22Rv1 (cell line): ENCODE data around the gene UNC45B.
"Not testable (repeated sequence)": the region's sequence is repeated elsewhere in the genome, so short reads cannot be mapped to it uniquely, and the experiment has no call there.

Experiments used
- H3K27ac ChIP-seq: fragments of 450-650 bp; 2 replicates; pipeline ENCODE4 v1.5.1; 2017
- ZFX ChIP-seq: fragments of 450-650 bp; IDR thresholded peaks from 2 replicates; pipeline ENCODE4 v1.6.1; 2017; ENCODE audit warnings: antibody characterized with exemption, borderline replicate concordance
- TF ChIP-seq, protein P1 (sequence below): fragments of 450-650 bp; IDR thresholded peaks from 2 replicates; pipeline ENCODE4 v1.5.1; 2017; ENCODE audit warnings: mild to moderate bottlenecking

The UNC45B gene

DNA sequence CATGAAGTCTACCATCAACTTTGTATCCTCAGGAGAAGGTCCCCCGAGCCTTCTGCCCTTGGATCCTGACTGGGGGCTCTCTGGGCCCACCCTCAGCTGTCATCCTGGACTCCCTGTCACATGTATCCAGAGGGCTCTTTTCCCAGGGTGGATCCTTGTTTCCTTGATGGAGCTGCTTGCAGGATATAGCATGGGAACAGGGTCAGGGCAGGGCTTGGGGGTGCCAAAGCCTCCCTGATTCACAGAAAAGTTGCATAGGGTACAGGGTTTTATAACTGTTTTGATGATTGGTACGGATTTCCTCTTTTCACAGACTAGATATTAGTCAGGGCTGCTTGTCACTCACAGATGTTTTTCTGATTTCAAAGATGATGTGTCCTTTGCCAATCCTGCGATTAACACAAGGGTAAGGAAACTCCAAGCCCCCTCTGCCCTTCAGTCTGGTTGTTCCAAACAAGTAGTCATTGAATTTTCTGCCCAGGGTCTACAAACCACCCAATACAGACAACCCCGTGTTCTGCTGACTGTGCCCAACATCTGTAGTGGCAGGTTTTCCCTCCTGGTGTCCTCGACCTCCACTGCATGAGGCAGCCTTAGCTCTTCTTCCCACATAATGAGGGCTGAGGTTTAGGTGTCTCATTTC lies 67.1 kb downstream of the UNC45B start:
- TF ChIP-seq, protein P1, sequence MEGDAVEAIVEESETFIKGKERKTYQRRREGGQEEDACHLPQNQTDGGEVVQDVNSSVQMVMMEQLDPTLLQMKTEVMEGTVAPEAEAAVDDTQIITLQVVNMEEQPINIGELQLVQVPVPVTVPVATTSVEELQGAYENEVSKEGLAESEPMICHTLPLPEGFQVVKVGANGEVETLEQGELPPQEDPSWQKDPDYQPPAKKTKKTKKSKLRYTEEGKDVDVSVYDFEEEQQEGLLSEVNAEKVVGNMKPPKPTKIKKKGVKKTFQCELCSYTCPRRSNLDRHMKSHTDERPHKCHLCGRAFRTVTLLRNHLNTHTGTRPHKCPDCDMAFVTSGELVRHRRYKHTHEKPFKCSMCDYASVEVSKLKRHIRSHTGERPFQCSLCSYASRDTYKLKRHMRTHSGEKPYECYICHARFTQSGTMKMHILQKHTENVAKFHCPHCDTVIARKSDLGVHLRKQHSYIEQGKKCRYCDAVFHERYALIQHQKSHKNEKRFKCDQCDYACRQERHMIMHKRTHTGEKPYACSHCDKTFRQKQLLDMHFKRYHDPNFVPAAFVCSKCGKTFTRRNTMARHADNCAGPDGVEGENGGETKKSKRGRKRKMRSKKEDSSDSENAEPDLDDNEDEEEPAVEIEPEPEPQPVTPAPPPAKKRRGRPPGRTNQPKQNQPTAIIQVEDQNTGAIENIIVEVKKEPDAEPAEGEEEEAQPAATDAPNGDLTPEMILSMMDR, result no peak
- TF ChIP-seq ZFX, result no peak
- H3K27ac ChIP-seq, result no peak overlapping the region

DNA sequence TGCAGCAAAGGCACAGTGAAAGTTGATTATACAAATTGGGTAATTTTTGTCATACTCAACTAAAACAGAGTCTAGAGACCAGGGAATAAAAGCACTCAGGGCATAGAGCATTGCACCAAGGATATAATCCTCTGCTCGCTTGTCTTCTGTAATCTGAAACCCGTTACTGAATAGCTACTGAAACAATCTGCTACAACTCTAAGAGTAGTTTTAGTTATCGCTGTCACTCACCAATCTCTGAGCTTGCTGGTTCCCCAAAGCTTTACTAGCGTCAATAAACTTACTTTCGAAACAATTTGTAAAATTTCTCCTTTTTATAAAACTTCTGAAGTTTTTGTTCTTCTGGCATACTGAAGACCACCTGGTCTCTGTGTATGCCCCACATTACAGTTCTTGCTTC lies 69.5 kb downstream of the UNC45B start:
- no peak overlapping the region for H3K27ac ChIP-seq
- TF ChIP-seq, protein P1, result no peak
- no peak for TF ChIP-seq ZFX

DNA sequence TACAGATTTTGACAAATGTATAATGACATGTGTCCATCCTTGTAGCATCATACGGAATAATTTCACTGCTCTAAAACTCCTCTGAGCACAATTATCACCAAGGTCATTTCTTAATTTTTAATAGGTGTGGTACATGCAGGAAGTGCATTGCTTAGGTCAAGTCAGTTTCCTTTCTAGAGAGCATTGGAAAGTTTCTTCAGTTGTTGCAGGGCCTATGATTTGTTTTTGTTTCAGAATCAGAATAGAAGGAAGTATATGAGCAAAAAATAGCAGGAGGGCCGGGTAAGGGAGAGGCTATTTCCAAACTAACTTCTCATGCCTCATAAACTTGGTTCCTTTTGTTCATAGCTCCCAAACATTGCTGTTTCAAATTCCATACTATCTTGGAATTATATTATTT lies 71.3 kb downstream of the UNC45B start:
- TF ChIP-seq, protein P1, result no peak
- TF ChIP-seq ZFX, result no peak

DNA sequence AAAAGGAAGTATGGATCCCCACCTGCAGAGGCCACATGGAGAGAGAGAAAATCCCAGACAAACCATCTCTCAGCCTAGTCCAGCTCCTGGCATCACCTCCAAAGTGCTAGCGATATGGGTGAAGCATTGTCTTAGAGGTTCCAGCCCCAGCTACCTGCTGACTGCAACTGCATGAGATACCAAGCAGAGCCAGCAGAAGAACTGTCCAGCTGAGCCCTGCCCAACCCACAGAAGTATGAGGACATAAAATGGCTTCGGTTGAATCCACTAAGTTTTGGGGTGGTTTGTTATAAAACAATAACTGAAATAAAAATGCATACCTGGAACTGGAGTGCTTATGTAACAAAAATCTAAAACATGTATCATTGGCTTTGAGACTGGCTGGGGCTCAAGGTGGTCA lies 74.8 kb downstream of the UNC45B start:
- TF ChIP-seq ZFX, result no peak
- TF ChIP-seq, protein P1, result no peak
- no peak overlapping the region for H3K27ac ChIP-seq

More for the DNA sequence above, 71.3 kb downstream of the UNC45B start:
- H3K27ac ChIP-seq, result no peak overlapping the region

DNA sequence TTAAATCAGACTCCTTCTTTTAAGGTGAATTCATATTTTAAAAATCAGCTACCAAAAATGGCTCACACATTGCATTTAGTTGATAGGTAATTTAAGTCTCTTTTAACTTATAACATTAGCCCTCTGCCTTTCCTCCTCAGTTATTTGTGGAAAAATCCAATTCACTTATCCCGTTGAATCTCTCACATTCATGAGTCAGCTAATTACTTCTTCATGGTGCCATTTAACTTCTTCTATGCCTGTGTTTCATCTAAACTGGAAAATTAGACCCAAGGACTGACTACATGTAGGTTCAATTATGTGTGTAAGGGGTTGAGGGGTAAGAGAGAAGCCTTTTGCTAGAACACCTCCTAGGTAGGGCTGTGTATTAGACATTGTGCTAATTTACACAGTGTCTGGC lies 76.8 kb downstream of the UNC45B start:
- H3K27ac ChIP-seq, result no peak overlapping the region
- TF ChIP-seq ZFX, result no peak
- TF ChIP-seq, protein P1, result no peak

DNA sequence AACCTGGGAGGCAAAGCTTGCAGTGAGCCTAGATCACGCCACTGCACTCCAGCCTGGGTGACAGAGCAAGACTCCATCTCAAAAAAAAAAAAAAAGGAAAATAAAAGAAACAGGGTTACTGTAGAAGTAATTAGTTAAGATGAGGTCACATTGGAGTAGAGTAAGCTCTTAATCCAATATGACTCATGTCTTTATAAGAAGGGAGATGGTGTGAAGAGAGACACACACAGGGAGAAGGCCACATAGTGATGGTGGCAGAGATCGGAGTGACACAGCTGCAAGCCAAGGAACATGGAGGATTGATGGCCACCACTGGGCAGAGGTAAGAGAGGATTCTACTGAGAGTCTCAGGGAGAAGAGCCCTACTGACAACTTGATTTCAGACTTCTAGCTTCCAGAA lies 79.9 kb downstream of the UNC45B start:
- TF ChIP-seq, protein P1, result no peak
- no peak for TF ChIP-seq ZFX
- H3K27ac ChIP-seq, result no peak overlapping the region

DNA sequence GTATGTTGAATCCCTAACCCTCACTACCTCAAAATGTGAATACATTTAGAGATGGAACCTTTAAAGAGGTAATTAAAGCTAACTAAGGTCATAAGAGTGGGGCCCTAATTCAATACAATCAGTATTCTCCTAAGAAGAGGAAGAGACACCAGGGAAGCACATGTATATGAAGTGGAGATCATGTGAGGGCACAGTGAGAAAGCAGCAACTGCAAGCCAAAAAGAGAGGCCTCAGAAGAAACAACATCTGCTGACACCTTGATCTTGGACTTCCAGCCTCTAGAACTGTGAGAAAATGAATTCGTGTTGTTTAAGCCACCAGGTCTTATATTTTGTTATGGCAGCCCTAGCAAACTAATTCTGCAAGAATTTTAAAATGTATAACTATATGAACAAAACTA lies 82.0 kb downstream of the UNC45B start:
- TF ChIP-seq, protein P1, result no peak
- TF ChIP-seq ZFX, result no peak
- H3K27ac ChIP-seq, result no peak overlapping the region

DNA sequence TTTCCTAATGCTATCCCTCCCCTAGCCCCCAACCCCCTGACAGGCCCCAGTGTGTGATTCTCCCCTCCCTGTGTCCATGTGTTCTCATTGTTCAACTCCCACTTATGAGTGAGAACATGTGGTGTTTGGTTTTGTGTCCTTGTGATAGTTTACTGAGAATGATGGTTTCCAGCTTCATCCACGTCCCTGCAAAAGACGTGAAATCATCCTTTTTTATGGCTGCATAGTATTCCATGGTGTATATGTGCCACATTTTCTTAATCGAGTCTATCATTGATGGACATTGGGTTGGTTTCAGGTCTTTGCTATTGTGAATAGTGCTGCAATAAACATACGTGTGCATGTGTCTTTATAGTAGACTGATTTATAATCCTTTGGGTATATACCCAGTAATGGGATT lies 86.7 kb downstream of the UNC45B start:
- not testable (repeated sequence) for H3K27ac ChIP-seq
